ENCODE results near the gene AFP. TPM values are rescaled to one million over a fixed set of nuclear protein-coding genes. Genes with fewer than 3 reads are reported as not detected.

AFP gene
- total and polyA plus RNA-seq, 2 donors from 2014 or later, result 11.6 TPM; not detected in 1

GRCh38 chr4:73486497-73486896 lies 50.5 kb downstream of the AFP start:
- H3K4me3 ChIP-seq (ENCODE audit: low read length in 3 of 3), result no peak overlapping the region
- no peaks in the 10 kb centered on the region for H3K4me1 ChIP-seq (ENCODE audit: control insufficient read depth in 2 of 3, insufficient read depth in 2 of 3, low read depth in 1 of 3, low read length in 3 of 3)
- no peaks in the 10 kb centered on the region for H3K27me3 ChIP-seq (ENCODE audit: control insufficient read depth, insufficient read depth, low read length)
- DNase-seq, result no peak
- H3K27ac ChIP-seq (ENCODE audit: low read depth in 2 of 2, low read length in 2 of 2), result no peak overlapping the region
- no peak for FAIRE-seq
- no peak for TF ChIP-seq CTCF (IDR thresholded peaks at IDR 0.05; ENCODE audit: borderline replicate concordance, extremely low read depth, insufficient read depth)
- H3K36me3 ChIP-seq (ENCODE audit: control insufficient read depth in 2 of 3, insufficient read depth in 3 of 3, low read length in 3 of 3), result no peaks in the 10 kb centered on the region
- no peaks in the 10 kb centered on the region for H3K9me3 ChIP-seq (ENCODE audit: control insufficient read depth in 2 of 3, insufficient read depth in 1 of 3, low read length in 3 of 3)
- intact Hi-C loops (cut with DNase I), result no loop called here
- H3K9ac ChIP-seq (ENCODE audit: low read length in 3 of 3), result no peak overlapping the region

- no peaks in the 10 kb centered on the region for H3K4me1 ChIP-seq (ENCODE audit: control insufficient read depth in 2 of 3, insufficient read depth in 2 of 3, low read depth in 1 of 3, low read length in 3 of 3)
Observed at GRCh38 chr4:73487233-73487632, 51.2 kb downstream of the AFP start.

GRCh38 chr4:73499996-73500765 lies 64.2 kb downstream of the AFP start:
- TF ChIP-seq CTCF (IDR thresholded peaks at IDR 0.05; ENCODE audit: borderline replicate concordance, extremely low read depth, insufficient read depth), result no peak
- Histone ChIP-seq H3K4me3 (ENCODE audit: low read length in 3 of 3) (no peak overlapping the region), H3K36me3 (ENCODE audit: control insufficient read depth in 2 of 3, insufficient read depth in 3 of 3, low read length in 3 of 3) (peaks cover 0 to 17% (median 0%) of the 10 kb centered on the region in 3 donors), H3K27ac (ENCODE audit: low read depth in 2 of 2, low read length in 2 of 2) (no peak overlapping the region), H3K9ac (ENCODE audit: low read length in 3 of 3) (no peak overlapping the region), H3K4me1 (ENCODE audit: control insufficient read depth in 2 of 3, insufficient read depth in 2 of 3, low read depth in 1 of 3, low read length in 3 of 3) (no peaks in the 10 kb centered on the region), H3K9me3 (ENCODE audit: control insufficient read depth in 2 of 3, insufficient read depth in 1 of 3, low read length in 3 of 3) (no peaks in the 10 kb centered on the region), H3K27me3 (ENCODE audit: control insufficient read depth, insufficient read depth, low read length) (no peaks in the 10 kb centered on the region)
- intact Hi-C loops (cut with DNase I), result no loop called here
- FAIRE-seq (no peak), DNase-seq (no peak)

More at GRCh38 chr4:73487233-73487632, 51.2 kb downstream of the AFP start:
- Histone ChIP-seq H3K9me3 (ENCODE audit: control insufficient read depth in 2 of 3, insufficient read depth in 1 of 3, low read length in 3 of 3) (no peaks in the 10 kb centered on the region), H3K4me3 (ENCODE audit: low read length in 3 of 3) (no peak overlapping the region), H3K27me3 (ENCODE audit: control insufficient read depth, insufficient read depth, low read length) (no peaks in the 10 kb centered on the region), H3K36me3 (ENCODE audit: control insufficient read depth in 2 of 3, insufficient read depth in 3 of 3, low read length in 3 of 3) (no peaks in the 10 kb centered on the region), H3K27ac (ENCODE audit: low read depth in 2 of 2, low read length in 2 of 2) (no peak overlapping the region), H3K9ac (ENCODE audit: low read length in 3 of 3) (no peak overlapping the region)
- DNase-seq, result no peak
- no peak for FAIRE-seq
- no peak for TF ChIP-seq CTCF (IDR thresholded peaks at IDR 0.05; ENCODE audit: borderline replicate concordance, extremely low read depth, insufficient read depth)
- intact Hi-C loops (cut with DNase I), result no loop called here

All from kidney (tissue), 14 donors.